Measurements from ENCODE around the gene CNDP1.

DNA sequence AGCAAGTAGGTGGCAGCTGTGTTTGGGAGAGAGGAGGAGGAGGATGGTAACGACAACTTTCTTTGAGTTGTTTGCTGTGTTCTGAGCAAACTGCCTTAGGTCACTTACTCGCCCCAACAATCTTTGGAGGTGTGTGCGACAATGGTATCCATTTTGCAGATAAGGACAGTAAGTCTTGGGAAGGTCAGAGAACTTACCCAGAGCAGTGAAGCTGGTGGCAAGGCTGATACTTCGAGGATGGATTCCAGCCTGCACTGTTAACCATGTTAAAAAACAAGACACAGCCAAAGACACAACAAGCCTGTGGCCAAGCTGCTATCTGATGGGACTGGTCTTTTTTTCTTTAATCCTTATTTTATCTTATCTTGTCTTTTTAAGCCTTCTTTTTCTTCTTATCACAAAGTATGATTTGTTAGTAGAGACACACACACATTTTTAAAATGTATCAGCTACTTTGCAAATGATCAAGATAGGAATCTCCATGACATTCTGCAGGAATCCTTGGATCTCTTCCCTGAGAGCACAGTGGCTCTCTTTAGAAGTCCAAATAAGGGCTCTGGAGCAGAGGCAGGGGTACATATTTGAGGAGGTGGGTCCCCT lies 27.9 kb downstream of the CNDP1 start:
- TF ChIP-seq POLR2A (IDR thresholded peaks at IDR 0.05; ENCODE audit: low read depth, low read length) (no peak), POLR2AphosphoS5 (IDR thresholded peaks at IDR 0.05; ENCODE audit: low read depth, low read length) (no peak), TAF1 (IDR thresholded peaks at IDR 0.05; ENCODE audit: low read depth, low read length) (no peak)
